Right lobe of liver (tissue), 6 donors: ENCODE results near the gene SYNGR3. TPM values are rescaled to one million over a fixed set of nuclear protein-coding genes. Genes with fewer than 3 reads are reported as not detected.

Source experiments
- ATAC-seq, 4 donors: fragments of 200-7000 bp; cut with Tn5 transposase; one replicate each; pipeline ENCODE4 v1.9.1; 2020; ENCODE audit warnings: mild to moderate bottlenecking in 4 of 4, moderate library complexity in 4 of 4
- DNase-seq, 3 donors: peaks; one replicate each; pipeline ENCODE4 v3.0.0-alpha.2; 2020
- H3K27ac ChIP-seq, 3 donors: fragments of 200-600 bp; one replicate each; pipeline ENCODE4 v1.8.0; 2022
- H3K27me3 ChIP-seq, 2 donors: fragments of 200-600 bp; one replicate each; pipeline ENCODE4 v1.8.0; 2022
- H3K36me3 ChIP-seq, 4 donors: fragments of 200-600 bp; sonication (generic) in 1 of 4; one replicate each; pipeline versions ENCODE4 v1.5.1 to v1.8.0; 2017 to 2022; ENCODE audit warnings: control low read depth in 1 of 4
- H3K4me1 ChIP-seq, 4 donors: fragments of 200-600 bp; sonication (generic) in 1 of 4; one replicate each; pipeline versions ENCODE4 v1.5.1 to v1.8.0; 2017 to 2022; ENCODE audit warnings: control low read depth in 1 of 4
- H3K4me3 ChIP-seq, 3 donors: fragments of 200-600 bp; one replicate each; pipeline ENCODE4 v1.8.0; 2022
- H3K9me3 ChIP-seq, 4 donors: fragments of 200-600 bp; sonication (generic) in 1 of 4; one replicate each; pipeline versions ENCODE4 v1.5.1 to v1.8.0; 2017 to 2022; ENCODE audit warnings: control low read depth in 1 of 4
- POLR2A ChIP-seq: fragments of 450-650 bp; IDR thresholded peaks from one replicate; pipeline ENCODE4 v1.6.1; 2017; ENCODE audit warnings: antibody characterized with exemption, mild to moderate bottlenecking
- WGBS: methylation state at CpG from one replicate; pipeline ENCODE4 v1.1.6; 2018; ENCODE audit warnings: low coverage, low lambda C conversion rate; ENCODE audit not compliant: insufficient coverage; ENCODE audit errors: missing lambda C conversion rate; 5-methylcytosine and 5-hydroxymethylcytosine counted together
- intact Hi-C, 2 donors: fragments of 100-400 bp; cut with DNase I; formaldehyde crosslinking; loops; one replicate each; pipeline versions ENCODE4 v1.11.2 to v1.14.1; 2022
- total RNA-seq, 6 experiments: library from RNA; depleted of rRNA in 2 of 6; stranded (reverse); fragments of >200 nt in 2 of 6; fragmentation: NEBNext Ultra II Directional in 3 of 6; extraction: Animal tissue kit (Norgen Biotek cat#: 25700) in 3 of 6; gene quantifications; one replicate each; pipeline versions ENCODE4 v1.1.0 to v1.2.4, GENCODE V29; 2016 to 2023
- TF ChIP-seq, protein P1 (sequence below), 4 donors: fragments of 200-600 bp in 3 of 4; fragments of 450-650 bp in 1 of 4; IDR thresholded peaks; one replicate each; pipeline versions ENCODE4 v1.5.1 to v1.8.0; 2016 to 2022; ENCODE audit warnings: antibody characterized with exemption in 4 of 4, mild to moderate bottlenecking in 2 of 4
- donor health status: DM: no; HTN: yes; CAD: no.
- donor health status: DM: no; HTN: no; CAD: no.
- donor health status: DM: no; HTN: no; CAD: no.
- donor health status: DM: no; HTN: yes; CAD: no.
- donor health status: DM: no; HTN: yes; CAD: no.

Gene SYNGR3
- total RNA-seq, 6 experiments from 2014 or later, result 0.22 TPM; not detected in 5

DNA sequence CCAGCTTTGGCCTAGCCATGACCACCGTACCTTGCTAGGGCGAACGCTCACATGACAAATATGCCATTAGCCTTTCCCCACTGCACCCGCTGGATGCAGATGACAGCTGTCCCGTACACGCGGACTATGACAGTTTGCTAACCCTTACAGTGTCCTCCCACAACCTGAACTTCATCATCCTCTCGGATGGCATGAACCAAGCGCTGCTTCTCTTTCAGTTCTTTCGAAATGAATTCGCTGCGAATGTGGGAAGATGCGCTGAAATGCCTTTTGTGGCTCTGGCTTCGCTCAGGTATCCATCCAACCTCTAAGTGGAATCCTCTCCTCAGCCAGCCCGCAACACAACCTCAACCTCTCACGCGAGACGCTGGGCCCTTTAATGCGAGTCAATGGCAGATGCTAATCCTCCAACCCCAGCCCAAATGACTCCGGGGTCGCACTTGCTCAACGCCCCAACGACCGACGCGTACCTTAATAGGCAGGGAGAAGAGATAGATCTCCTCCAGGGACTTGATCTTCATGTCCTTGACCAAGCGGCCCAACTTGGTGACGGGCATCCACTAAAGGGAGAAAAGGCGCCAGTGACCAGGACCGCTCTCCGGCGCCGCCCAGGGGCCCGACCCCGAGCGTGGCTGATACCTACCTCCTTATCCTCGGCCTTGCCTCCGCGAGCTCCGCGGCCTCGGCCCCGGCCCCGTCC lies 25.8 kb upstream of the SYNGR3 start:
- Histone ChIP-seq H3K9me3 (no peaks in the 10 kb centered on the region), H3K27ac (peak overlapping the region; percentile 82 to 88 (median 83)), H3K4me3 (peak overlapping the region; percentile 76 to 100 (median 84)), H3K27me3 (no peaks in the 10 kb centered on the region), H3K4me1 (peaks cover 0 to 23% (median 2%) of the 10 kb centered on the region in 4 donors), H3K36me3 (peaks cover 0 to 28% (median 4%) of the 10 kb centered on the region in 4 donors)
- DNase-seq (no peak), ATAC-seq (peak in 2 of 4 donors; percentile 21 to 49)
- 36% methylated on average over 22 of the region's 44 CpGs for WGBS
- TF ChIP-seq POLR2A, result no peak
- TF ChIP-seq, protein P1, sequence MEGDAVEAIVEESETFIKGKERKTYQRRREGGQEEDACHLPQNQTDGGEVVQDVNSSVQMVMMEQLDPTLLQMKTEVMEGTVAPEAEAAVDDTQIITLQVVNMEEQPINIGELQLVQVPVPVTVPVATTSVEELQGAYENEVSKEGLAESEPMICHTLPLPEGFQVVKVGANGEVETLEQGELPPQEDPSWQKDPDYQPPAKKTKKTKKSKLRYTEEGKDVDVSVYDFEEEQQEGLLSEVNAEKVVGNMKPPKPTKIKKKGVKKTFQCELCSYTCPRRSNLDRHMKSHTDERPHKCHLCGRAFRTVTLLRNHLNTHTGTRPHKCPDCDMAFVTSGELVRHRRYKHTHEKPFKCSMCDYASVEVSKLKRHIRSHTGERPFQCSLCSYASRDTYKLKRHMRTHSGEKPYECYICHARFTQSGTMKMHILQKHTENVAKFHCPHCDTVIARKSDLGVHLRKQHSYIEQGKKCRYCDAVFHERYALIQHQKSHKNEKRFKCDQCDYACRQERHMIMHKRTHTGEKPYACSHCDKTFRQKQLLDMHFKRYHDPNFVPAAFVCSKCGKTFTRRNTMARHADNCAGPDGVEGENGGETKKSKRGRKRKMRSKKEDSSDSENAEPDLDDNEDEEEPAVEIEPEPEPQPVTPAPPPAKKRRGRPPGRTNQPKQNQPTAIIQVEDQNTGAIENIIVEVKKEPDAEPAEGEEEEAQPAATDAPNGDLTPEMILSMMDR (IDR thresholded peaks at IDR 0.05), result peak in 2 of 4 donors; percentile 3 to 35
- intact Hi-C loops, result no loop called here

GRCh38 chr16:1964506-1965395 lies 25.0 kb upstream of the SYNGR3 start, which contains the start of gene RPS2:
Gene RPS2, minus strand, starts transcription at chr16:1964826. Its CDS starts 201 bp downstream, at chr16:1964625.
- TF ChIP-seq, protein P1 (IDR thresholded peaks at IDR 0.05), result no peak
- peak; percentile 93 for TF ChIP-seq POLR2A
- H3K4me1 ChIP-seq, result peaks cover 0 to 21% (median 2%) of the 10 kb centered on the region in 4 donors
- intact Hi-C loops, result no loop called here
- 0% methylated on average over 48 of the region's 97 CpGs for WGBS
- peak; percentile 99 to 100 (median 99) for DNase-seq
- peak within 1 kb of the TSS; percentile 76 to 100 (median 84) for H3K4me3 ChIP-seq
- H3K9me3 ChIP-seq, result no peaks in the 10 kb centered on the region
- H3K27me3 ChIP-seq, result no peaks in the 10 kb centered on the region
- peaks cover 0 to 28% (median 4%) of the 10 kb centered on the region in 4 donors for H3K36me3 ChIP-seq
- ATAC-seq, result peak; percentile 95 to 96 (median 96)
- peak within 1 kb of the TSS; percentile 82 to 88 (median 83) for H3K27ac ChIP-seq

GRCh38 chr16:1965396-1966001 lies 24.3 kb upstream of the SYNGR3 start:
- peak overlapping the region; percentile 82 to 88 (median 83) for H3K27ac ChIP-seq
- peaks cover 0 to 28% (median 4%) of the 10 kb centered on the region in 4 donors for H3K36me3 ChIP-seq
- H3K4me3 ChIP-seq, result peak overlapping the region; percentile 76 to 100 (median 84)
- WGBS, result 6% methylated on average over 11 of the region's 24 CpGs
- H3K27me3 ChIP-seq, result no peaks in the 10 kb centered on the region
- no peak for ATAC-seq
- TF ChIP-seq, protein P1 (IDR thresholded peaks at IDR 0.05), result no peak
- no peak for TF ChIP-seq POLR2A
- intact Hi-C loops, result no loop called here
- DNase-seq, result no peak
- no peaks in the 10 kb centered on the region for H3K9me3 ChIP-seq
- peaks cover 0 to 18% (median 2%) of the 10 kb centered on the region in 4 donors for H3K4me1 ChIP-seq

DNA sequence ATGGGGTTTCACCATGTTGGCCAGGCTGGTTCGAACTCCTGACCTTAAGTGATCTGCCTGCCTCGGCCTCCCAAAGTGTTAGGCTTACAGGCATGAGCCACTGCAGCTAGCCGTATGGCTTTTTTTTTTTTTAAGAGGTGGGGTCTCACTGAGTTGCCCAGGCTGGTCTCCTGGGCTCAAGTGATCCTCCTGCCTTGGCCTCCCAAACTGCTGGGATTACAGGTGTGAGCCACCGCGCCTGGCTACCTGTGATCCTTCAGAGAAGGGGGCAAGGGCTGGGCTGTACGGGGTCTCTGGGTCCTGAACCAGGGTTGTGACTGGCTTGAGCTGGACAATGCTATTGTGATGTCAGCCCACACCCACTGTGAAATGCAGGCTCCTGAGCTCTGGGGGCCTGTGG lies 23.3 kb upstream of the SYNGR3 start, which contains the start of gene RNF151:
RNF151 (plus strand) TSS at position 397 of the 400 bp plus-strand sequence. CDS start 26 bp downstream, outside the sequence.
- intact Hi-C loops, result no loop called here
- no peaks in the 10 kb centered on the region for H3K9me3 ChIP-seq
- H3K27me3 ChIP-seq, result no peaks in the 10 kb centered on the region
- peak within 1 kb of the TSS in 1 of 3 donors; percentile 82 for H3K27ac ChIP-seq
- H3K4me3 ChIP-seq, result peak within 1 kb of the TSS; percentile 76 to 100 (median 84)
- peaks cover 0 to 22% (median 2%) of the 10 kb centered on the region in 4 donors for H3K4me1 ChIP-seq
- ATAC-seq (no peak), DNase-seq (no peak)
- peaks cover 0 to 23% (median 3%) of the 10 kb centered on the region in 4 donors for H3K36me3 ChIP-seq
- WGBS, result 90% methylated on average over 2 of the region's 6 CpGs
- no peak for TF ChIP-seq POLR2A
- TF ChIP-seq, protein P1 (IDR thresholded peaks at IDR 0.05), result no peak
